Dedifferentiated amniotic fluid mesenchymal stem cell (primary cell): Measurements from ENCODE around the gene LAMC2.
A peak's percentile ranks its signal among the peaks of the same experiment; 100 is the strongest.

Experiments used
- DNase-seq: peaks from one replicate; pipeline ENCODE4 v3.0.0-alpha.2; 2016; ENCODE audit errors: extremely low spot score

LAMC2 gene

DNA sequence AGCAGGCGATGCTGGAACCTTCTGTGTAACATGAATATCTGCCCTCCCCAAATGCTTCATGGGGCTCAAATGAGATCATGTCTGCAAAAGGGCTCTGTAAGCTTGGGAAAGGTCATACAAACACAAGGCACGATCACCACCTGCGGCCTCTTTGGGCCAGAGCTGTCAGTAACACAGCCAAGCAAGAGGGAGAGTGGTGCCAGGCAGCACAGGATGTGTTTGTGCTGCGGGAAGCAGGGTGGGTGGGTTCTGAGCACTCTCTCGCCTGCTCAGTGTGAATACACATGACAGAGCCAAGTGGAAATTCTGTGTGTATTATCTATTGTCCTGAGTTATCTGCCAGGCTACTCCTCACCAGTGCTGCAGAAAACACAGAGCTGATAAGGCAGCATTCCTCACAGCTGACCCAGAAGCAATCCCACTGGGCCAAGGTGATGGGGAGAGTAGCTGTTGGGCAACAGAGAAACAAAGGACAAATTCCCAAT is 101.2 kb downstream of the LAMC2 start:
- DNase-seq, result no peak

DNA sequence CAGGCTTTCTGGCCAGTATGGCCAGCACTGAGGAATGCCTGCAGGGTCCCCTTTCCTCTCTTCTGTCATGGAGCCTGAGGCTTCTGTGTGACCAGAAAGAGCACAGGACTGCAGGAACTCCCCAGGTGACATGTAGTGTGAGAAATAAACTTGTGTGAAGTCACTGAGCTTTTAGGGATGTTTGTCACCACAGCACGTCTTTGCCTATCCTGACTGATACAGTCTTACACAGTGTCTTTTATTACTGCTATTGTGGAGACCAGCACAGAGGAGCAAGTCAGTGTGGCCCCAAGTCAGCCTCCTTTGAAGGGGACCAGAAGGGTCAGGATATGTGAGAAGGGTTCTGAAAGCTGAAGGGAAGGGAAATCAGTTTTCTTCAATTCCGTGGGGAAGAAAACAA is 102.5 kb downstream of the LAMC2 start:
- no peak for DNase-seq

DNA sequence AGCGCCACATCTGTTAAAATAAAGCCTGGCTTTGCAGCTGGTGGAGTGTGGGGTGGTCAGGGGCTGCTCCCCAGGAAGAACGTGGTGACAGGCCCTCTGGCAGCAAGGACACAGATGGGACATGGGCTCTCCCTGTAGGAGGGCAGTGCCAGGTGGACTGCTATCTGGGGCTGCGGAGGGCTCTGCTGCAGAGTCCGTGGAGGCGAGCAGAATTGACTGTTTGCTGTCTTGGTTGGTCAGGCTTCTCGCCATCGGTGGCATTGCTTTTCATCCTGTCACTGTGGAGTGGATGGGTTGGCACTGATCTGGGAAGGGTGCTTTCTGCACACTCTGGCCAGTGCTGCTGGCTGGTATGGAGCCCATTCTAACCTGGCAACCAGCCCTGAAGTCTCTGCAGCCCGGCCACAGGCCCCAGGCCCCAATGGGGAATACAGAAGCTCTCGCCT is 103.0 kb downstream of the LAMC2 start:
- no peak for DNase-seq

DNA sequence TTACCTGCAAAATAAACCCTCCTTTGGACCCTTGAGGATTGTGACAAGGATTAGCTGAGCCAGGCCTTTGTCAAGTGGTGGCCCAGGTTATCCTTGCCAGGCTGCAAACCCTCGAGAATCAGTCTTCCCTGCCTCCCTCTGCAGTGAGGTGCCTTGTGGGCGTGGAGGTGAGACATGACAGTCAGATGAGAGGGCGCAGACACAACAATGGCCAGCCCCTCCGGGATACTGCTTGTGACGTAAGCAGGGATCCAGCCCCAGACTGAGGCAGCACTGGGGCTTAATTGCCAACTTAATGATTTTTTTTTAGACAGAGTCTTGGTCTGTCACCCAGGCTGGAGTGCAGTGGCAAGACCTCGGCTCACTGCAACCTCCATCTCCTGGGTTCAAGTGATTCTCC is 104.6 kb downstream of the LAMC2 start:
- DNase-seq, result no peak

DNA sequence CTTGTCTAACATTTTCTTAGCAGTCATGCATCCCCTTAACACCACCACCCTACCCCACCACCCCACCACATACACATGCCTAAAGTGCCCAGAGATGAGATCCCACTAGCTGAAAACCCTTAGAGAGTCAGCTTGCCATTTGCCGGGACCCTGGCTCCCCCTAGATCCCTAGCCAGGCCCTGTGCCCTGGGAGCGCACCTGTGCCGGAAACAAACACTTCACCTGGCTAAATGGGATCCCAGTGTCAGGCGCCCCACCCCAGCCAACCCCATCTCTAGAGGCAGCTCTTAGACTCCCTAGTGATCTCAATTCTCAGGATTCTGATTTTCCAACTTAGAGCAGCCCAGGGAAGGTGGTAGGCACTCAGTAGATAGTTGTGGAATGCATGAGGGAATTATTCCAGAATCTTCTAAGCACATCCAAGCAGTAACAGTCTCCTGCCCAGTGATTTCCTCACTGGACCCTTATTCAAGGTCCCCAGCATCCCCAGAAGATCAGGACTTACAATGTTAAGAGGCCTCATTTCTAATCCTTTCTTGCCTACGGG is 105.2 kb downstream of the LAMC2 start:
- no peak for DNase-seq

DNA sequence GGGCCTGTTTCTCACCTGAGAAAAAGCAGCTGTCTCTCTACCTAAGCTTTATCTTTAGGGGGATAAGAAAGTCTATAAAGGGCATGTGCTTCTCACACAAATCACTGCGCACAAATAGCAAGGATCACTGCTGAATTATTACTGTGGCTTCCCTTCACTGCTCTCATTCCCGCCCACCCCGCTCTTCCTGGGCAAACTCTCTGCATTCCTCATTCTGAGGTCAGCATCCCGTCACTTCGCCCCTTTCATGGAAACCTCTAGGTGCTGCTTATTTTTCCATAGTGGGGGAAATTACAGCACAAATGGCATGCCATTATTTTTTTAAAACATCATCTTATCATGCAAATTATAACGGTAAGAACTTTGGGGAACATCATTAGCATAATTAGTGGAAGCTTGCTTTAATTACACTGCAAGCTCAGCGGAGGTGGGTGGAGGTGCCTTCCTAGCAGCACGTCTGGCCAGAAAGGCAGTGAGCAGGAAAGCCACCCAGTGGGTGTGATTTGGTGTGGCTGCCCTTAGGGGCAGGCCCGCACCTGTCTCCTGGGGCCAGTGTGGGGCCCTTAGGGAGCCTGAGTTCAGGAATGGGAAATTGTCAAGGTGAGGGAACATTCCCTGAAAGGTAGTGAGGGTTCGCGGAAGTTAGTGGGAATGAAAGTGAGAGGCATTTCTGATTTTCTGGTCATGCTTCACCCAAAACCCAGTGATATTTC is 105.9 kb downstream of the LAMC2 start:
- DNase-seq, result peak; percentile 38

DNA sequence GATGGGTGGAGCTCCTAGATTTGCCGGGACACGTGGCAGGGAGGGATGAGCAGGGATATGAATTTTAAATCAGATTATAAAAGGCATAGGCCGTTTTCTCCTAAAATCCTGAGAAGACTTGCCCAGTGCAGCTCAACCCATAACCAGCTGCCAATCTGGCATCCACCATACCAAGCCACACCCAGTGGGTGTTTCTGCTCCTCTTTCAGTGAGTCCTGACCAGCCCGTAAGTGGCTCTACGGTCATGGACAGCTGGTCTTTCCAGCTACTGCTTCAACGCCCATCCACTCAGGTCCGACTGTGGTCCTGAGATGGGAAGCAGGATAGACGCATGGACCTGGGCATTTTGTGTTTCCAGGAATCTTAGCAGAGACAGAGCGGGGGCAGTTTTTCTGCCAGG is 107.2 kb downstream of the LAMC2 start:
- no peak for DNase-seq

DNA sequence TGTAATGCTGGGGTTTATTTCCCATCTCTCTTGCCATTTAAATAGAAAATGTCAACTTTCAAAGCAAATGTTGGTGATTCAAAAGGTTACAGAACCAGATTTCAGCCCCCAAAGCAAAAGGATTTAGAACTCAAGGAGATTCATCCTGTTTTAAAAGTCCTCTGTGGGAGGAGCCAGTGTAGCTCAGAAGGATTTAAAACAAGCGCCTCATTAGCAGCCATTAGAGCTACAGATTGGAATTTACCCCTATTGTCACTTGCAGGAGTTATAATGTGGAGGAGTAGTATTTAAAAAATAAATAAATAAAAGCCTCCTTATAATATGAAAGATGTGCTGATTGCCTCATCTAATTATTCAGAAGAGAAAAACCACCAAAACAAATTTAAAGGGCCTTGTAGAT is 107.8 kb downstream of the LAMC2 start:
- DNase-seq, result no peak
